ENCODE data around the gene GREB1.

GREB1 gene

GRCh38 chr2:11640132-11640531, 106.3 kb downstream of the GREB1 start:
- TF ChIP-seq FOXM1 (IDR thresholded peaks at IDR 0.05; ENCODE audit: borderline replicate concordance, low read depth), result no peak
- TF ChIP-seq MAX (IDR thresholded peaks at IDR 0.05), result no peak
- TF ChIP-seq, protein P1, sequence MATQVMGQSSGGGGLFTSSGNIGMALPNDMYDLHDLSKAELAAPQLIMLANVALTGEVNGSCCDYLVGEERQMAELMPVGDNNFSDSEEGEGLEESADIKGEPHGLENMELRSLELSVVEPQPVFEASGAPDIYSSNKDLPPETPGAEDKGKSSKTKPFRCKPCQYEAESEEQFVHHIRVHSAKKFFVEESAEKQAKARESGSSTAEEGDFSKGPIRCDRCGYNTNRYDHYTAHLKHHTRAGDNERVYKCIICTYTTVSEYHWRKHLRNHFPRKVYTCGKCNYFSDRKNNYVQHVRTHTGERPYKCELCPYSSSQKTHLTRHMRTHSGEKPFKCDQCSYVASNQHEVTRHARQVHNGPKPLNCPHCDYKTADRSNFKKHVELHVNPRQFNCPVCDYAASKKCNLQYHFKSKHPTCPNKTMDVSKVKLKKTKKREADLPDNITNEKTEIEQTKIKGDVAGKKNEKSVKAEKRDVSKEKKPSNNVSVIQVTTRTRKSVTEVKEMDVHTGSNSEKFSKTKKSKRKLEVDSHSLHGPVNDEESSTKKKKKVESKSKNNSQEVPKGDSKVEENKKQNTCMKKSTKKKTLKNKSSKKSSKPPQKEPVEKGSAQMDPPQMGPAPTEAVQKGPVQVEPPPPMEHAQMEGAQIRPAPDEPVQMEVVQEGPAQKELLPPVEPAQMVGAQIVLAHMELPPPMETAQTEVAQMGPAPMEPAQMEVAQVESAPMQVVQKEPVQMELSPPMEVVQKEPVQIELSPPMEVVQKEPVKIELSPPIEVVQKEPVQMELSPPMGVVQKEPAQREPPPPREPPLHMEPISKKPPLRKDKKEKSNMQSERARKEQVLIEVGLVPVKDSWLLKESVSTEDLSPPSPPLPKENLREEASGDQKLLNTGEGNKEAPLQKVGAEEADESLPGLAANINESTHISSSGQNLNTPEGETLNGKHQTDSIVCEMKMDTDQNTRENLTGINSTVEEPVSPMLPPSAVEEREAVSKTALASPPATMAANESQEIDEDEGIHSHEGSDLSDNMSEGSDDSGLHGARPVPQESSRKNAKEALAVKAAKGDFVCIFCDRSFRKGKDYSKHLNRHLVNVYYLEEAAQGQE (IDR thresholded peaks at IDR 0.05; ENCODE audit: low read depth), result no peak

DNA sequence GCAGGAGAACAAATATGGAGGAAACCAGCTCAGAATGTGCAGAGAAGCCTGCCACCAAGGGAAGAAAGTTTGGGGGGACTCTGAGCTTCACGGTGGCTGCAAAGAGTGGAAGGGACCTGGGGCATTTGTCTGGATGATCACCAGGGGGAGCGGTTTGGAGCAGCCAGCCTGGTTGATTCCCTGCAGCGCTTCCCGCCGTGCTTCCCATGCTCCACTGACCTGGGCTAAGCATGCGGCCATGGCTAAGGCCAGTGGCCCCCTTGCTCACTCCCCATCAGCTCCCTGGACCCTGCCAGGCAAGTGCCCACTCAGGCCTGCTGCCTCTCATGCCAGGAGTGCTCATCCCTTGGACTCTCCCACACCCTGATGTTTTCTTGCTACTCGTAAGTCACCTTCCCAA, 109.1 kb downstream of the GREB1 start:
- TF ChIP-seq TAF1 (IDR thresholded peaks at IDR 0.05; ENCODE audit: low read depth) (no peak), RAD21 (IDR thresholded peaks at IDR 0.05; ENCODE audit: low read depth) (no peak), USF1 (IDR thresholded peaks at IDR 0.05) (no peak), YY1 (IDR thresholded peaks at IDR 0.05; ENCODE audit: low read depth) (no peak), FOXM1 (IDR thresholded peaks at IDR 0.05; ENCODE audit: borderline replicate concordance, low read depth) (no peak), ZBTB7A (IDR thresholded peaks at IDR 0.05; ENCODE audit: low read depth) (no peak), EP300 (IDR thresholded peaks at IDR 0.05; ENCODE audit: borderline replicate concordance) (no peak), NFIC (IDR thresholded peaks at IDR 0.05) (no peak), CEBPB (IDR thresholded peaks at IDR 0.05) (no peak), CREB1 (IDR thresholded peaks at IDR 0.05; ENCODE audit: low read depth) (no peak), EGR1 (IDR thresholded peaks at IDR 0.05) (no peak), TCF12 (IDR thresholded peaks at IDR 0.05; ENCODE audit: low read depth) (no peak), MAX (IDR thresholded peaks at IDR 0.05) (no peak)
- TF ChIP-seq, protein P1 (IDR thresholded peaks at IDR 0.05; ENCODE audit: low read depth), result no peak

DNA sequence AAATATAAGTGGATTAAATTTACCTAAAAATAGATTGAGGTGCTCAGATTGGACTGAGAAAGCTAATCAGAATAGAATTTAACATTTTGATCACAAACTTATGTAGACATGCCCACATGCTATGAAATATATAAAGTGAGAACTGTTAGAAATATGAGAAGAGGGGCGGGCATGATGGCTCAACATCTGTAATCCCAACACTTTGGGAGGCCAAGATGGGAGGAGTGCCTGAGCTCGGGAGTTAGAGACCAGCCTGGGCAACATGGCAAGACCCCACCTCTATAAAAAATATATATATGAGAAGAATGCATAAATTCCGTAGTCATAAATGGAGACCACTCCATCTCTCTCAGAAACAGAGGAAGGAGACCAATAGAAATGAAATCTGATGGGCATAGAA, 110.4 kb downstream of the GREB1 start:
- TF ChIP-seq EP300 (IDR thresholded peaks at IDR 0.05; ENCODE audit: borderline replicate concordance) (no peak), CEBPB (IDR thresholded peaks at IDR 0.05) (no peak), NFIC (IDR thresholded peaks at IDR 0.05) (no peak), ZBTB7A (IDR thresholded peaks at IDR 0.05; ENCODE audit: low read depth) (no peak), CREB1 (IDR thresholded peaks at IDR 0.05; ENCODE audit: low read depth) (no peak), MAX (IDR thresholded peaks at IDR 0.05) (no peak), TAF1 (IDR thresholded peaks at IDR 0.05; ENCODE audit: low read depth) (no peak), USF1 (IDR thresholded peaks at IDR 0.05) (no peak), TEAD4 (IDR thresholded peaks at IDR 0.05) (no peak)

DNA sequence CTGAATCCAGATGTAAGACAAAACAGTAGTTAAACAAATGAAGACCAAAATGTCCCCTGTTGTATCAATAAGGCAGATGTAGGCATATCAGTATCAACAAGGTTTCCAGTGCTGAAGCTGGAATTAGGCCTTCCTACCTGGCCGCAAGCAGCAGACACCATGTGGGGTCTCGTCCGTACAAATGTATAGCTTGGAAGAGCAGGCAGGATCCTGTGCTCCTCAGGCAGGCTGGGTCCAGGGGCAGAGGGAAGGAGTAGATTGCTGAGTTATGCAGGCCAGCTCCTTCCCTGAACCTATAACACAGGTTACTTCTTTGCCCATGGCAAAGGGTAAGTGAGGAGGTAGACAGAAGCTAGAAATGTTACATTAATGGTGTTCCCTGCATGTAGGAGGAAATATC, 112.7 kb downstream of the GREB1 start:
- TF ChIP-seq, protein P1 (IDR thresholded peaks at IDR 0.05; ENCODE audit: low read depth), result no peak
- TF ChIP-seq TEAD4 (IDR thresholded peaks at IDR 0.05), result no peak

DNA sequence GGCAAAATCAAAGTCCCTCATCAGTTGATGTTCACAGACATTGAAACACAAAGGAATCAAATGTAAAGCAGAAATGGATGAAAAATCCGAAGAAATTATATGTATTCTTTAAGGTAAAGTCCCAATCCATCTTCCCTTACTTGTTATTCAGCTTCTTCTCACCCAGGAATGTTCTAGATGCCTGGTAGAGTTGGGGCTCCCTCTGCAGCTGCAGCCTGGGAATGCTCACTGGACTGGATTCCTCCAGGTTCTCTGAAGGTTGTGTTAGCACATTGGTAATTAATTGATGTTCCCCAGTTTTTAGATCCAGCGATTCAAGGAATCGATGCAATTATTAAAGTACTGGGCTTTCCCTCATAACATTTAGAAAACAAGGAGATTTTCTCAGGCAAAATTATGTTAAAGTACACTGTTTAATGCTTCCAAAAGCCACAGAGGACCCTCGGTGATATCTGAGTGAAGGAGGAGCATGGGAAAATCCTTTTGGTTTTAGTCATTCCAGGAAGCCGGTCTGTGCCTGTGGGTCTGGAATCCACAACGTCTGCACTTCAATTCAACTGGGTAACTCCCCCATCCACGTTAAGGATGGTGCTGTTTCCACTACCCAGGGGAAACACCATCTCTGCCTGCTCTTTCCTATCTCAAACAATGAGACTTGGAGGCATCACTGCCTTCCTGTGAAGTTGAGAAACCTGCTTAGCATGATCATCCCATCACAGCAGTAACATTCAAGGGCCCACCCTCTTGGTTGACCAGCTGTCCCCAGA, 114.2 kb downstream of the GREB1 start:
- TF ChIP-seq USF1 (IDR thresholded peaks at IDR 0.05), result no peak
- TF ChIP-seq EGR1 (IDR thresholded peaks at IDR 0.05), result no peak
- no peak for TF ChIP-seq FOXM1 (IDR thresholded peaks at IDR 0.05; ENCODE audit: borderline replicate concordance, low read depth)
- peak; percentile 67 for TF ChIP-seq RAD21 (IDR thresholded peaks at IDR 0.05; ENCODE audit: low read depth)
